Activated CD8-positive, alpha-beta T cell treated with anti-CD3 and anti-CD28 coated beads, Interleukin-2, amount 10 ng/mL, durations not matched to agents 7 days and 5 days (primary cell): ENCODE results near the gene PDK1. TPM values are rescaled to one million over a fixed set of nuclear protein-coding genes. Genes with fewer than 3 reads are reported as not detected.

Experiments
- ATAC-seq: fragments of 150-1000 bp; cut with Tn5 transposase; one replicate; pipeline ENCODE4 v1.10.0; 2021; ENCODE audit warnings: moderate library complexity
- CTCF ChIA-PET: fragments of 350-600 bp; sonication (Branson Sonifier 250); formaldehyde crosslinking; loops from one replicate; lab custom pipeline; 2021; ENCODE audit warnings: antibody characterized with exemption; lab: Charles Lee
- POLR2A ChIA-PET: fragments of 350-600 bp; sonication (Branson Sonifier 250); formaldehyde crosslinking; loops from one replicate; lab custom pipeline; 2021; ENCODE audit warnings: antibody characterized with exemption; lab: Charles Lee
- DNase-seq: peaks from one replicate; pipeline ENCODE4 v3.0.0-alpha.2; 2020
- H3K27ac Mint-ChIP-seq: one replicate; pipeline ENCODE4 v1.8.0; 2021; ENCODE audit warnings: mild to moderate bottlenecking, mixed read lengths
- H3K27me3 Mint-ChIP-seq: one replicate; pipeline ENCODE4 v1.8.0; 2021; ENCODE audit warnings: low read depth, mixed read lengths
- H3K36me3 Mint-ChIP-seq: one replicate; pipeline ENCODE4 v1.8.0; 2021; ENCODE audit warnings: low read depth, mixed read lengths
- H3K4me1 Mint-ChIP-seq: one replicate; pipeline ENCODE4 v1.8.0; 2021; ENCODE audit warnings: low read depth, mixed read lengths
- H3K4me3 Mint-ChIP-seq: one replicate; pipeline ENCODE4 v1.8.0; 2021; ENCODE audit warnings: mild to moderate bottlenecking, mixed read lengths
- H3K9me3 Mint-ChIP-seq: one replicate; pipeline ENCODE4 v1.8.0; 2022; ENCODE audit warnings: mixed read lengths; ENCODE audit not compliant: insufficient read depth
- total RNA-seq, 2 experiments: library from RNA; stranded (reverse); gene quantifications; one replicate each; pipeline ENCODE4 v1.2.3, GENCODE V29; 2021

Gene PDK1
- total RNA-seq, 2 experiments from 2014 or later = 46.1 to 47.2 TPM

DNA sequence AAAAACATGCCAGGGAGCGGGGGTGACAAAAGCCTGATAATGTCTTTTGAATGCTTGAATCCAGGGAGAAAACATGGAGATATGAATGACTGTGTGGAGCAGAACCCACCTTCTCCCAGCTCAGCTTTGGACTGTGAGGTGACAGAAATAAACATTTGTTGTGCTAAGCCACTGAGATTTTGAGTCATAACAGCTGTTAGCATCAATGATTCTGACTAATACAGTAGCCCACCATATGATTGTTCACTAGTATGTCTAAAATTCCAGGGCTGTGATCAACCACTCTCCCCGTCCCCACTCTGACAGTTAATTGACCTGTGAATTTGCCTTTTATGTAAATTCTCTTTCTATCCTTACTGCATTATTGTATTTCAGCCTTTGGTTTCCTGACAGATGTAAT lies 69.1 kb downstream of the PDK1 start:
- Mint-ChIP-seq H3K27me3 (no peaks in the 10 kb centered on the region), H3K36me3 (peaks cover 24% of the 10 kb centered on the region), H3K27ac (no peak overlapping the region), H3K9me3 (no peaks in the 10 kb centered on the region), H3K4me3 (no peak overlapping the region), H3K4me1 (no peaks in the 10 kb centered on the region)
- ATAC-seq (no peak), DNase-seq (no peak)
- POLR2A ChIA-PET = no interaction called here
- CTCF ChIA-PET = no interaction called here

DNA sequence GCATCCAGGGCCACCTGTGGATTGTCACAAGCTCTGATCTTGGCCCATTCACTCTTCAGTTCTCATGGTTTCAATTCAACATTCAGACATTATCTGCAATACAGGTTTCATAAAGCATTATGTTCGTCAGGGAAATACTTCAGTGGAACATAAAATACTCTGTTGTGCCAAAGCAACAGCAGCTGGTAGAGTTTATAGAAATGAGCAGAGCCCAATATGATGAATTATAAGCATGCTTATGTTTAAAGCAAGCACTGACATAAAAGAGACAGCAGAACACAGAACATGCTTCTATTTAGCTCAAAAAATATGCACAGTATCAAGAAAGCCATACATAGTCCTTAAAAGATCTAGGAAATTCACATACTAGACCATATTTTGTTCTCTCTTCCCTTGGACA lies 71.3 kb downstream of the PDK1 start:
- H3K9me3 Mint-ChIP-seq = no peaks in the 10 kb centered on the region
- H3K27ac Mint-ChIP-seq = no peak overlapping the region
- peaks cover 24% of the 10 kb centered on the region for H3K36me3 Mint-ChIP-seq
- H3K4me1 Mint-ChIP-seq = no peaks in the 10 kb centered on the region
- no peak overlapping the region for H3K4me3 Mint-ChIP-seq
- ATAC-seq = no peak
- ChIA-PET POLR2A (no interaction called here), CTCF (interaction anchor here (0.7 kb wide), 1 partner anchor 25 kb away, joined by 3 read pairs; no protein-coding TSS in a partner anchor)
- no peak for DNase-seq
- H3K27me3 Mint-ChIP-seq = no peaks in the 10 kb centered on the region

DNA sequence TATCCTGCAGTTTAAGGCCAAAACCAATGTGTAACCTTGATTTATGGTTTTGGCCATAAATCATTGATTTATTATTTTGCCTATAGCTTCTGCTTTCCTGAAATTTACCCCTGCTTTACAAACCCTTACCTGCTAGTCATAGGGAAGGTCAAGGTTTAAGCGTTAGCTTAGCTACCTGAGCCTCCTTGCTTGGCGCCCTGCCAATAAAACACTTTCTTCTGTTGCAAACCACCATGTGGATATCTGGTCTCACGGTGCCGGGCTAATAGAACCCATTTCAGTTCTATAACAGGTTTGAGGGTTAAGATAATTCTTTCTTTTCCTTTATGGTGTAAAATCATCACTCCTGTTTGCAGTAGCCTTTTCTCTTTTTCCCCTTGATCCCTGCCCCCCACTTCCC lies 72.2 kb downstream of the PDK1 start:
- no peak overlapping the region for H3K4me3 Mint-ChIP-seq
- H3K9me3 Mint-ChIP-seq = no peaks in the 10 kb centered on the region
- ChIA-PET CTCF (interaction anchor here (0.7 kb wide), 1 partner anchor 26 kb away, joined by 3 read pairs; no protein-coding TSS in a partner anchor), POLR2A (interaction anchor here (0.6 kb wide), 1 partner anchor 34 kb away, joined by 3 read pairs; no protein-coding TSS in a partner anchor)
- H3K27ac Mint-ChIP-seq = no peak overlapping the region
- H3K4me1 Mint-ChIP-seq = no peaks in the 10 kb centered on the region
- H3K27me3 Mint-ChIP-seq = no peaks in the 10 kb centered on the region
- DNase-seq (no peak), ATAC-seq (no peak)
- peaks cover 24% of the 10 kb centered on the region for H3K36me3 Mint-ChIP-seq

DNA sequence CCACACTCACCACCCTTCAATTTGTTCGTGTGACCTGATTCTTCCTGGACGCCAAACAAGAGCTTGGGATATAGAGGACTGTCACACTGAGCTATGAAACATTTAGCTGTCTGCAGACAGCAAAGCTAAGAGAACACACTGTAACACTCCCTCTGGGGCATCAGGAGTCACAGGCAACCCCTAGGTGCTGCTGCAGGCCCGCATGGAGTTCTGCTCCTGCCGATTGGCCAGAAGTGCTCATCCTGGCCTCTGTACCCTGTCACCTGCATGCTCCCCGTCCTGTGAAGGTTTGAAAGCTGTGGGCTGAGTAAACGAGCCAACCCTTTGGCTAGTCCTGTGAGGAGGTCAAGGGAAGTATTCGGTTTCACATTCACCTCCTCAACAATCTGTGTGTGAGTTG lies 73.7 kb downstream of the PDK1 start:
- H3K27ac Mint-ChIP-seq = no peak overlapping the region
- DNase-seq (no peak), ATAC-seq (no peak)
- no peaks in the 10 kb centered on the region for H3K9me3 Mint-ChIP-seq
- CTCF ChIA-PET = no interaction called here
- no peak overlapping the region for H3K4me3 Mint-ChIP-seq
- POLR2A ChIA-PET = no interaction called here
- no peaks in the 10 kb centered on the region for H3K27me3 Mint-ChIP-seq
- H3K4me1 Mint-ChIP-seq = no peaks in the 10 kb centered on the region
- peaks cover 15% of the 10 kb centered on the region for H3K36me3 Mint-ChIP-seq

DNA sequence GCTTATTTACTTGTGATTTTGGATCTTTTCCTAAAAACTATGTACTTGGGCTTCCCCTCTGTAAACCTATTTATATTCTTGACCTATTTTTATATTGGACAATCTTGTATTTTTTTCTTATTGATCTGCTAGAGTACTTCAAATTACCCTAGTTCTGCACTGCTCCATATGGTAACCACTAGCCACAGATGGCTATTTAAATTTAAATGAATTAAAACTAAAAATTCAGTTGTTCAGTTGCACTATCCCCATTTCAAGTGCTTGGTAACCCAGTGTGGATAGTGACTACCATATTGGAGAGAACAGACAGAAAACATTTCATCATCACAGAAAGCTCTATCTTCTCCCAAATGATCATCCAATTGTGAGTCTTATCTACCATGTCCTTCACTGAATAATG lies 74.3 kb downstream of the PDK1 start:
- POLR2A ChIA-PET = no interaction called here

DNA sequence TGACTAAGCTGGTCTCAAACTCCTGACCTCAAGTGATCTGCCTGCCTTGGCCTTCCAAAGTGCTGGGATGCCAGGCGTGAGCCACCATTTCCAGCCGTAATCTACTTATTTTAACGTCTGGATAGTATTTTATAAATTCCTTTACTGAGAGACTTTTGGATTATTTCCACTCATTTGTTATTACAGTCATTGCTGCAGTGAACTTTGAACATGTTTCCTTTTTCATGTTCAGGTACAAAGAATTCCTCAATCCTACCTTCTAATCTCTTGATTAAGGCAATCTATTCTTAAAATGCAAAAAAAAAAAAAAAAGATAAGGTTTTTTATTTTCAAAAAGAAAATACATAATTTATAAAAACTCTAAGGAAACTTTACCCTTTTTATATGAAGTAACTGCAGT lies 78.6 kb downstream of the PDK1 start:
- no peaks in the 10 kb centered on the region for H3K27me3 Mint-ChIP-seq
- peaks cover 3% of the 10 kb centered on the region for H3K36me3 Mint-ChIP-seq
- no peak for ATAC-seq
- no peak overlapping the region for H3K4me3 Mint-ChIP-seq
- H3K9me3 Mint-ChIP-seq = no peaks in the 10 kb centered on the region
- H3K27ac Mint-ChIP-seq = no peak overlapping the region
- no peak for DNase-seq
- ChIA-PET POLR2A (no interaction called here), CTCF (no interaction called here)
- no peaks in the 10 kb centered on the region for H3K4me1 Mint-ChIP-seq

More for the DNA sequence above, 74.3 kb downstream of the PDK1 start:
- H3K27ac Mint-ChIP-seq = no peak overlapping the region
- ATAC-seq = no peak
- H3K9me3 Mint-ChIP-seq = no peaks in the 10 kb centered on the region
- DNase-seq = no peak
- no peaks in the 10 kb centered on the region for H3K4me1 Mint-ChIP-seq
- CTCF ChIA-PET = no interaction called here
- H3K36me3 Mint-ChIP-seq = peaks cover 14% of the 10 kb centered on the region
- no peak overlapping the region for H3K4me3 Mint-ChIP-seq
- no peaks in the 10 kb centered on the region for H3K27me3 Mint-ChIP-seq

DNA sequence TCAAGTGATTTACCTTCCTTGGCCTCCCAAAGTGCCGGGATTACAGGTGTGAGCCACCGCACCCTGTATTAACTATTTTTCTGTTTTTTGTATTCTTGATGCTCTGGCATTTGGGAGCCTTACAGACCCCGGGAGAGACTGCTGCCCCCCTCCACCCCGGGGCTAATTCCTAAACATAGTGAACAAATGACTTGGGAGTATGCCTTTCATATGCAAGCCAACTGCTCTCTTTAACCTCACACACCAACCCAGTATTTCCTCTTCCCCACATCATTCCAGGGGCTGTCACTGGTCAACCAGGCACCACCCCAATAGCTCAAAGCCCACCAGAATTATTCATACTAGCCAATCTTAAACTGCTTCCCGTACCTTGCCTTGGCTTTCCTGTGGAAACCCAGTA lies 79.7 kb downstream of the PDK1 start:
- no peak for ATAC-seq
- Mint-ChIP-seq H3K27ac (no peak overlapping the region), H3K36me3 (no peaks in the 10 kb centered on the region), H3K4me3 (no peak overlapping the region), H3K27me3 (no peaks in the 10 kb centered on the region), H3K9me3 (no peaks in the 10 kb centered on the region), H3K4me1 (peaks cover 10% of the 10 kb centered on the region)
- no peak for DNase-seq
- ChIA-PET CTCF (no interaction called here), POLR2A (no interaction called here)

DNA sequence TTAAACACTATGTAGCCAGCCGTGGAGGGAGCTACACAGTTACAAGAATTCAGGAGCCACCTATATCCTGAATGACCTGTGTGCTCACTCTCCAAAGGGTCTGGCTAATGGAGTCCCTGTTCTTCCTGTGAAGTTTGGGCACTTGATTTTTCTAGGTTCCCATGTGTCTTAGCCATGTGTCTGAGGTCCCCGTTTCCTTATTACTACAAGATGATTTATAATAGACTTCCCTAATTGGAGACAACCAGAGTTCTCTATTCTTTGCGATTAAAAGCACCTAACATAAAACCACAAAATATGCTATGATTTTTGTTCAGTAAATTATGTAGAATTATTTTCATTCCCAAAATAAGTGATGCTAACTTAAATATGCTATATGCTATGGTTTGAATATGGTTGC lies 83.4 kb downstream of the PDK1 start:
- Mint-ChIP-seq H3K4me1 (peaks cover 15% of the 10 kb centered on the region), H3K4me3 (no peak overlapping the region), H3K9me3 (no peaks in the 10 kb centered on the region), H3K27ac (no peak overlapping the region), H3K36me3 (no peaks in the 10 kb centered on the region), H3K27me3 (no peaks in the 10 kb centered on the region)
- ChIA-PET POLR2A (no interaction called here), CTCF (no interaction called here)
- ATAC-seq (no peak), DNase-seq (no peak)

DNA sequence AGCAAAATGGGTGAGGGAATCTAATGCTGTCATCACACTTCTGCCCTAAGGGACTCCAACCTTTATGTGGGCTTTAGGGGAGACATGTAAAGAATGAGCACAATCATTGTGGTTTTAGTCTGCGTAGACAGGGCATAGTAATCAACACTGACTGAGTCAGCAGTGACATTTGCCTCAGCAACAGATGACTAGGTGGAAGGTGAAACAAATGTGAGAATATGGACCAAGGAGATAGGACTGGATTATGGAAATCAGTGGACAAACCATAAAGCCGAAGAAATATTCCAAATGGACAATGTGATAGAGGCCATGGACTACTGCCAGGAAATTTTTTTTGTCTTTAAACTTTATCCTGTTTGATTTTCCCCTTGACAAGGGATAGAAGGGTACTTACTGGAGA lies 83.9 kb downstream of the PDK1 start:
- Mint-ChIP-seq H3K4me3 (no peak overlapping the region), H3K36me3 (no peaks in the 10 kb centered on the region), H3K9me3 (no peaks in the 10 kb centered on the region), H3K27ac (no peak overlapping the region), H3K4me1 (peaks cover 15% of the 10 kb centered on the region), H3K27me3 (no peaks in the 10 kb centered on the region)
- no peak for DNase-seq
- ChIA-PET POLR2A (no interaction called here), CTCF (no interaction called here)
- ATAC-seq = no peak

DNA sequence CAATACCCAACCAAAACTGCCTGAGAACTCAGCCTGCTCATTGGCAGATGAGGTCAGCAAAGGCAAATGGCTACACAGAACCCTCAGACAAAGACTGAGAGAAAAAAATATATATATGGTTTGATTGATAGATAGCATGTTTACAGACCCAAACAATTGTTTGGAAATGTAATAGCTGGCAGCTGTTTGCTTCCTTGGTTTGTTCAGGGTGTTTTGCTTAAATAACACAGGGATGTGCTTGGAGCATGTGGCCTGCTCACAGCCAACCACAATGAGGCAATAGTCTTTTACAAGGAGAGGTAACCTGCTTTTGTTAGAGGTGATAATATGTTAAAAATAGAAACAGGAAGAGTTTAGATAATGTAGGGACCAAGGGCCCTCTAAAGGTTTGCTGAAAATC lies 84.5 kb downstream of the PDK1 start:
- Mint-ChIP-seq H3K36me3 (no peaks in the 10 kb centered on the region), H3K27me3 (no peaks in the 10 kb centered on the region), H3K9me3 (no peaks in the 10 kb centered on the region), H3K4me1 (peaks cover 15% of the 10 kb centered on the region), H3K27ac (no peak overlapping the region), H3K4me3 (no peak overlapping the region)
- ChIA-PET POLR2A (no interaction called here), CTCF (no interaction called here)
- ATAC-seq (no peak), DNase-seq (no peak)

DNA sequence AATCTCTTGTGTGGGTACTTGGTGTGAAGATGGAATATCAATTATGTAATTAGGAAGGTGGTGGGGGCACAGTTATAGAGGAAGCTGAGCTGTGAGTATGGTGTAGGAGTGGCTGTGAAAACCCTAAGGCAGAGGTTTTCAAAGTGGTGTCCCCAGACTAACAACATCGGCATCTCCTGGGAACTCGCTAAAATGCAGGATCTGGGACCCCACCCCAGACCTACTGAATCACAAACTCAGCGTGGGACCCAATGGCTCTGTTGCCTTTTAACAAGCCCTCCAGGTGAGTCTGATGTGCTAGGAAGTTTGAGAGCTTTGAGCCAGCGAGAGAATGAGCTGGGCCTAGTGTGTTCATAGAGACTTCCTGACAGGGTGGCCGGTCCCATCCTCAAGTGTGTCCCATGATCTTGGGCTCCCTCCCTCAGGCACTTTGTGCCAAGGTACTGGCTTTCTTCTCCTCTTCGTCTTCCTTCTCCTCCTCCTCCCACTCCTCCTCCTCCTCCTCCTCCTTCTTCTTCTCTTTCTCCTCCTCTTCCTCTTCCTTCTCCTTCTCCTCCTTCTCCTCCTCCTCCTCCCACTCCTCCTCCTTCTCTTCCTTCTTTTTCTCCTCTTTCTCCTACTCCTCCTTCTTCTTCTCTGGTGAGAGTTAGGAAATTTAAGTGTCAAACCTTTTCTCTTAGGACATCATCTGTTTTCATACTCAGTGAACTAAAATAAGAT lies 86.6 kb downstream of the PDK1 start:
- Mint-ChIP-seq H3K27me3 (no peaks in the 10 kb centered on the region), H3K27ac (no peak overlapping the region), H3K9me3 (no peaks in the 10 kb centered on the region), H3K36me3 (no peaks in the 10 kb centered on the region), H3K4me1 (peaks cover 15% of the 10 kb centered on the region), H3K4me3 (no peak overlapping the region)
- ATAC-seq (no peak), DNase-seq (no peak)
- ChIA-PET POLR2A (no interaction called here), CTCF (interaction anchor here (1.6 kb wide), 1 partner anchor 32 kb away, joined by 4 read pairs; no protein-coding TSS in a partner anchor)

DNA sequence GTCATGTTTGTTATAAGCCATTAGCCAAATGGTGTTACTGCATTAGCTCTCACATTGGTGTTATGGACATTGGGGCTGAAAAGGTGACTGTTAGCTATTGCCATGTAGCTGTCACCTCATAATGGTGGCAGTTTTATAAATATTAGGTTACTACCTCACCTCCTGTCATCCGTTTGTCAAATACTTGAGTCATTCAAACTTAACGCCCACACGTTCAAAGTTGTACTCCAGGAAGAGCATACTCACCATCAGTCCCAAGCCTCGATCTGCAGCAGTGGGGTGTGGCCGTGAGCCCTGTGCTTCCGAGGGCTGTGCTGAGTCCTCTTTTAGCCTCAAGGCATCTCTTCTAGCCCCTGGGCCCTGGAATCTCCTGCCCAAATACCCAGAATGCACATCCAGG lies 87.3 kb downstream of the PDK1 start:
- no peak for ATAC-seq
- Mint-ChIP-seq H3K4me3 (no peak overlapping the region), H3K27ac (no peak overlapping the region), H3K27me3 (no peaks in the 10 kb centered on the region), H3K4me1 (peaks cover 15% of the 10 kb centered on the region), H3K9me3 (no peaks in the 10 kb centered on the region), H3K36me3 (no peaks in the 10 kb centered on the region)
- ChIA-PET CTCF (interaction anchor here (0.7 to 1.6 kb wide), 2 partner anchors 19 to 31 kb away, joined by 3 to 4 read pairs; no protein-coding TSS in a partner anchor), POLR2A (no interaction called here)
- no peak for DNase-seq
